ENCODE measurements around the gene ERO1B. TPM values are rescaled to one million over a fixed set of nuclear protein-coding genes. Genes with fewer than 3 reads are reported as not detected.

ERO1B gene
- total RNA-seq, 2 donors from 2014 or later, result 8.4 to 10.5 TPM

- DNase-seq (ENCODE audit: low spot score), result no peak
- intact Hi-C loops (cut with DNase I), result no loop called here
Measured at GRCh38 chr1:236261898-236262297, 19.9 kb downstream of the ERO1B start.

- intact Hi-C loops (cut with DNase I), result no loop called here
- no peak for DNase-seq (ENCODE audit: low spot score)
Measured at GRCh38 chr1:236261033-236261432, 20.7 kb downstream of the ERO1B start.

GRCh38 chr1:236259043-236259442 is 22.7 kb downstream of the ERO1B start:
- no peak for DNase-seq (ENCODE audit: low spot score)
- intact Hi-C loops (cut with DNase I), result no loop called here

GRCh38 chr1:236258114-236258622 is 23.6 kb downstream of the ERO1B start:
- no peak for DNase-seq (ENCODE audit: low spot score)

GRCh38 chr1:236257216-236257615 is 24.5 kb downstream of the ERO1B start:
- DNase-seq (ENCODE audit: low spot score), result no peak
- intact Hi-C loops (cut with DNase I), result no loop called here

More at GRCh38 chr1:236258114-236258622, 23.6 kb downstream of the ERO1B start:
- intact Hi-C loops (cut with DNase I), result no loop called here

- DNase-seq (ENCODE audit: low spot score), result no peak
- intact Hi-C loops (cut with DNase I), result no loop called here
Measured at GRCh38 chr1:236253918-236254637, 27.7 kb downstream of the ERO1B start.

- intact Hi-C loops (cut with DNase I), result no loop called here
- no peak for DNase-seq (ENCODE audit: low spot score)
Measured at GRCh38 chr1:236253119-236253518, 28.6 kb downstream of the ERO1B start.

- intact Hi-C loops (cut with DNase I), result no loop called here
- no peak for DNase-seq (ENCODE audit: low spot score)
Measured at GRCh38 chr1:236251587-236251986, 30.2 kb downstream of the ERO1B start.

GRCh38 chr1:236247286-236247685 is 34.5 kb downstream of the ERO1B start:
- no peak for DNase-seq (ENCODE audit: low spot score)
- intact Hi-C loops (cut with DNase I), result no loop called here

GRCh38 chr1:236242568-236242967 is 39.2 kb downstream of the ERO1B start:
- no peak for DNase-seq (ENCODE audit: low spot score)
- intact Hi-C loops (cut with DNase I), result no loop called here

GRCh38 chr1:236240675-236241074 is 41.1 kb downstream of the ERO1B start:
- intact Hi-C loops (cut with DNase I), result no loop called here

GRCh38 chr1:236239092-236239585 is 42.6 kb downstream of the ERO1B start:
- DNase-seq (ENCODE audit: low spot score), result no peak
- intact Hi-C loops (cut with DNase I), result loop anchor here in 1 of 2 donors (5.0 kb wide), 1 partner anchor 243 kb away; no protein-coding TSS in a partner anchor

More at GRCh38 chr1:236240675-236241074, 41.1 kb downstream of the ERO1B start:
- no peak for DNase-seq (ENCODE audit: low spot score)

- intact Hi-C loops (cut with DNase I), result loop anchor here in 1 of 2 donors (5.0 kb wide), 1 partner anchor 247 kb away; no protein-coding TSS in a partner anchor
- DNase-seq (ENCODE audit: low spot score), result no peak
Measured at GRCh38 chr1:236235116-236235515, 46.6 kb downstream of the ERO1B start.

GRCh38 chr1:236228411-236228810 is 53.3 kb downstream of the ERO1B start:
- intact Hi-C loops (cut with DNase I), result no loop called here

GRCh38 chr1:236222632-236223031 is 59.1 kb downstream of the ERO1B start:
- DNase-seq (ENCODE audit: low spot score), result no peak
- intact Hi-C loops (cut with DNase I), result no loop called here

More at GRCh38 chr1:236228411-236228810, 53.3 kb downstream of the ERO1B start:
- no peak for DNase-seq (ENCODE audit: low spot score)

GRCh38 chr1:236220473-236220872 is 61.3 kb downstream of the ERO1B start:
- no peak for DNase-seq (ENCODE audit: low spot score)
- intact Hi-C loops (cut with DNase I), result no loop called here

- no peak for DNase-seq (ENCODE audit: low spot score)
- intact Hi-C loops (cut with DNase I), result no loop called here
Measured at GRCh38 chr1:236214761-236215160, 67.0 kb downstream of the ERO1B start.

GRCh38 chr1:236213534-236213933 is 68.2 kb downstream of the ERO1B start:
- intact Hi-C loops (cut with DNase I), result no loop called here
- no peak for DNase-seq (ENCODE audit: low spot score)

- intact Hi-C loops (cut with DNase I), result no loop called here
- no peak for DNase-seq (ENCODE audit: low spot score)
Measured at GRCh38 chr1:236211815-236212214, 69.9 kb downstream of the ERO1B start.

GRCh38 chr1:236209713-236210112 is 72.0 kb downstream of the ERO1B start:
- no peak for DNase-seq (ENCODE audit: low spot score)
- intact Hi-C loops (cut with DNase I), result no loop called here

- no peak for DNase-seq (ENCODE audit: low spot score)
- intact Hi-C loops (cut with DNase I), result no loop called here
Measured at GRCh38 chr1:236209185-236209584, 72.6 kb downstream of the ERO1B start.
